WERI-Rb-1 (cell line): ENCODE measurements around the gene CYB5D1.

Source experiments
- DNase-seq: peaks from one replicate; pipeline ENCODE4 v3.0.0-alpha.2; 2020
- H3K27ac ChIP-seq: fragments of 250-450 bp; sonication (Bioruptor Pico); 2 replicates; pipeline ENCODE4 v1.5.1; 2020; ENCODE audit warnings: mild to moderate bottlenecking, moderate library complexity
- H3K27me3 ChIP-seq: fragments of 250-450 bp; sonication (Bioruptor Pico); 2 replicates; pipeline ENCODE4 v1.5.1; 2021; ENCODE audit warnings: mild to moderate bottlenecking, low read depth, moderate library complexity; ENCODE audit not compliant: insufficient read depth, severe bottlenecking
- H3K36me3 ChIP-seq: fragments of 250-450 bp; sonication (Bioruptor Pico); 2 replicates; pipeline ENCODE4 v1.5.1; 2020; ENCODE audit warnings: mild to moderate bottlenecking, moderate library complexity
- H3K4me3 ChIP-seq: 2 replicates; pipeline ENCODE4 v1.5.1; 2011; ENCODE audit warnings: low read depth, mild to moderate bottlenecking, control low read depth, low read length
- H3K9me3 ChIP-seq: fragments of 250-450 bp; sonication (Bioruptor Pico); 2 replicates; pipeline ENCODE4 v1.5.1; 2021; ENCODE audit warnings: mild to moderate bottlenecking, moderate library complexity; ENCODE audit not compliant: severe bottlenecking
- TF ChIP-seq, protein P1 (sequence below): IDR thresholded peaks from 2 replicates; pipeline ENCODE4 v1.5.1; 2011; ENCODE audit warnings: low read depth, mild to moderate bottlenecking, control low read depth, inconsistent platforms, low read length

The CYB5D1 gene

DNA sequence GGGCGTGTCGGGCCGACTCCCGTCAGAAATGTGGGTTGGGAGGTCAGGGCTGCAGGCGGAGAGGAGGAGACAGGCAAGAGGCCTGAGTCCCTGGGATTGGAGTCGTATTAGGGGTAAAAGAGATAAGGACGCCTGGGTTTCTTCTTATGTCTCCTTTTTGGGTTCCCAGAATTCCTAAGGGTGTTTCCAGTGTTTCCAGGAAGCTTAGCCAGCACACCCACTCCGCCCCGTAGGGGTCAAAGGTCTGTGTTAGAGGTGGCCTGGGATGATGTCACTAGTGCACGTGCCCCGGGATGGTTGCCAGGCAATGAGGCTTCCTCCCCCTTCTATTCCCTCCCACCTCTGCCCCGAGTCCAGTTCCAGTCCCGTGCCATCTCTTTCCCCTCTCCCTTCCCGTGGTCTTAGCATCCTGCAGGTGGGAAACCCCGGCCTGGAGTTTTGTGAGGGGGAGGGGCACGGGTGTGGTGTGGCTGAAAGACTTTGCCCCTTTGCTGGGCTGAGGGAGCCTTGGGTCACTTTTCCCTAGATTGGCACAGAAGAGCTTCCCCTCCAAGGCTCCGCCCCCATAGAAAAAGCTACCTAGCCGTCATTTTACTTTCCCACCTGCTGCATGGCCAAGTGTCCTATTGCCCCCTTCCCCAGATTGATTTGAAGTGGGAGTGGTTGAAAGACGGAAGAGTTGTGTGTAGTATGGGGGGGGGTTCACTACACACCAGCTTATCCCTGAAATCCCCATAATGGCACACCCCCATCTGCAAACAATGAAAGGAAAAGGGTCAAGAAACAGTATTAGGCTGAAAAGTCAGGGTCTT lies 21.0 kb upstream of the CYB5D1 start:
- peak overlapping the region; percentile 71 for H3K4me3 ChIP-seq
- no peaks in the 10 kb centered on the region for H3K27me3 ChIP-seq
- peak overlapping the region; percentile 96 for H3K27ac ChIP-seq
- no peaks in the 10 kb centered on the region for H3K9me3 ChIP-seq
- TF ChIP-seq, protein P1, sequence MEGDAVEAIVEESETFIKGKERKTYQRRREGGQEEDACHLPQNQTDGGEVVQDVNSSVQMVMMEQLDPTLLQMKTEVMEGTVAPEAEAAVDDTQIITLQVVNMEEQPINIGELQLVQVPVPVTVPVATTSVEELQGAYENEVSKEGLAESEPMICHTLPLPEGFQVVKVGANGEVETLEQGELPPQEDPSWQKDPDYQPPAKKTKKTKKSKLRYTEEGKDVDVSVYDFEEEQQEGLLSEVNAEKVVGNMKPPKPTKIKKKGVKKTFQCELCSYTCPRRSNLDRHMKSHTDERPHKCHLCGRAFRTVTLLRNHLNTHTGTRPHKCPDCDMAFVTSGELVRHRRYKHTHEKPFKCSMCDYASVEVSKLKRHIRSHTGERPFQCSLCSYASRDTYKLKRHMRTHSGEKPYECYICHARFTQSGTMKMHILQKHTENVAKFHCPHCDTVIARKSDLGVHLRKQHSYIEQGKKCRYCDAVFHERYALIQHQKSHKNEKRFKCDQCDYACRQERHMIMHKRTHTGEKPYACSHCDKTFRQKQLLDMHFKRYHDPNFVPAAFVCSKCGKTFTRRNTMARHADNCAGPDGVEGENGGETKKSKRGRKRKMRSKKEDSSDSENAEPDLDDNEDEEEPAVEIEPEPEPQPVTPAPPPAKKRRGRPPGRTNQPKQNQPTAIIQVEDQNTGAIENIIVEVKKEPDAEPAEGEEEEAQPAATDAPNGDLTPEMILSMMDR = no peak
- DNase-seq = peak; percentile 98
- H3K36me3 ChIP-seq = no peaks in the 10 kb centered on the region; the same call in 1 of the 2 replicates

DNA sequence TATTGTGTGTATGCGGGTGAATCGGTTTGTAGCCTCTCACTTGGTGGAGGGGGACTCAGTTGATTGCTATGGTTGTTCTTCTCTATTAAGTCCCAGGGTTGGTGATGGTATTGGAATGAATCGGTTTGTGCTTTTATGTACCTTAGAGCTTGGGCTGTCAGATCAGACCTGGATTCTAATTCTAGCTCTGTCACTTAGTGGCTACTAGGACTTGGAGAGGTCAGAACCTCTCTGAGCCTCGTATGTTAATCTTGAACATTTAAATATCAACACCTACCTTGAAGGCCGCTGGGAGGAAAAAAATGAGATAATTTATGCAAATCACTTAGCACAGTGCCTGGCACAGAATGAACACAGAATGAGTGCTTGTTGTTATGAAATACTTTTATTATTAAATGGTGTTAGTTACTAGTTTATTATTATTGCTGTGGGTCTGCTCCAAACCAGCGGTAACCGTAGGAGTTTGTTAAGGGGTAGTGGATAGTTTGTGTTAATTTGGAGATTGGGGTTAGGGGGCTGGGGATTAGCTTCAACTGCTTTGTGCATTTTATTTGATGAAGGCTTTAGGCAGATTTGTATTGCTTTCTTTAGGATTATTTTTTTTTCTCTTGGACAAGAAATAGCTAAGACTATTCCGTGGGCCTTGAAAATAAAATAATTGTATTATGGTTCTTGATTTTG lies 20.3 kb upstream of the CYB5D1 start:
- TF ChIP-seq, protein P1 = no peak
- H3K4me3 ChIP-seq = peak overlapping the region; percentile 71

DNA sequence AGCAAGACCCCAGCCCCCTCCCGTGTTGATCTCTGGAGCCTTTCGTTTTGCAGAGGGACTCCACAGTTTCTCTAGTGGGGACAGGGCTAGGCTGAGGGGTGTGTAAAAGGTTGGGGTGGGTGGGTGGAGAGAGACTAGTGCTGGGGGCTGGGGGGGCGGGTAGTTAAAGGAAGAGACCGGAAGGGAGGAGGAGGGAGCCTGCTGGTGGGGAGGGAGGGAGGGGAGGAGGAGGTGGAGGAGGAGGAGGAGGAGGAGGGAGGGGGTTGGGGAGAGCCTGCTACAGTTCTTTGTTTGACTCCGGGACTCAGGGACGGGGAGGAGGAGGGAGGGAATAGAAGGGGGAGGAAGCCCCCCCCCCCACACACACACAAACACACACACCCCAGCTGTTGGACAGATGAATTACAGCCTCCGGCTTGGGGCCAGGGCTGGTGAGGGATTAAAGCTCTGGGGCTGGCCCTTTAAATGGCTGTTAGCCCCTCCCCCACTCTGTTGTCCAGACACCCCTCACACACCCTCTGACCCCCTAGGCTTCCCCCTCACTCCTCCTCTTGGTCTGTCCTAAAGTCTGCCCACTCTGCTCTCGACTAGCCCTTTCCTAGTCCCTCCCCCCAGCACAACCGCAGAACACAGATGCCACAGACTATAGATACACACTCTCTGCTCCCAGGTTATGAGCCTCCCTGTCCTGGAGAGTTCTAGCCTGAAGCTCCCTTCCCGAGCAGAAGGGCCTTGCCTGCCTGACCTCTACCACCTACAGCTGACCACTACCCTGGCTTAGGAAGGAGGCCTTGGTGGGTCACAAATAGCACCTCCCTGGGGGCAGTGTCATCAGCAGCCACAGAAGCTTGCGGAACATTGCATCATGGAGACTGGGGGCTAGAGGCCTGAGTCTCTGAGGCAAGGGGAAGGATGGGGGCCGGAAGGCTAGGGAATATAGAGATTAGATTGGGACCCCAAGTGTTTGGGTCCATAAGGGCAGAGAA lies 19.4 kb upstream of the CYB5D1 start:
- H3K27me3 ChIP-seq = no peaks in the 10 kb centered on the region
- peak overlapping the region; percentile 71 for H3K4me3 ChIP-seq
- TF ChIP-seq, protein P1 = no peak
- peak overlapping the region; percentile 89 for H3K27ac ChIP-seq
- H3K9me3 ChIP-seq = no peaks in the 10 kb centered on the region
- DNase-seq = peak; percentile 74
- no peaks in the 10 kb centered on the region; the same call in 1 of the 2 replicates for H3K36me3 ChIP-seq

More for the DNA sequence above, 20.3 kb upstream of the CYB5D1 start:
- H3K27me3 ChIP-seq = no peaks in the 10 kb centered on the region
- peak overlapping the region; percentile 17 for H3K27ac ChIP-seq
- no peaks in the 10 kb centered on the region for H3K9me3 ChIP-seq
- no peaks in the 10 kb centered on the region; the same call in 1 of the 2 replicates for H3K36me3 ChIP-seq
- DNase-seq = no peak

DNA sequence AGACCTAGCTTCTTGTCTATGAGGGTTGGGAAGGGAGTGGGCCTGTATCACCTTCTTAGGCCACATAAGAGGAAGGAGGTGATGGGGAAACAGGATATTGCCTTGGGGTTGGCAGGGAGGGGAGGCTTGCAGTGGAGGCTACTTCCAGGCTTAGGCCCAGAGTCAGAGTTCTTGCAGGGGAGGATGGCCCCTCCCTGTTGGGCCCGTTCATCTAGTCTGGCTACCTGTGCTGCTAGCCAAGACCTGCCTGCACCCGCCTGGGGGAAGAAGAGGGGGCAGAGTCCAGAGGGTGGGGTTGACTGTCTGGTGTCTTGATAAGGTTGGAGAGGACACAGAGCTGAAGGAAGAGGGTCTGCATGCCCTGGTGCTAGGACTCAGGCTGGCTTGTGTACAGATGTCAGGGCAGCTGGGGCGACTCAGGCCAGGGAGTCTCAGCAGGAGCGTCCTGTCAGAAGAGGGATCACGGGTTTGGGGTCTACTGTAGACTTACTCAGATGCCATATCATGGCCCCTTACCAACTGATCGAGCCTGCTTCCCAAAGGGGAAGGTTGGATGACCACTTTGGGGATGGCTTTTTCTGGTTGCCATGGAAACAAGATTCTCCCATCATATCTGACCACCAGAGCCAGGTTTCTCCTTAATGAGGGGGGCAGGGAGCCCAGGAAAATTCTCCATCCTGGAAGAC lies 18.5 kb upstream of the CYB5D1 start:
- peak overlapping the region; percentile 89 for H3K27ac ChIP-seq
- H3K9me3 ChIP-seq = no peaks in the 10 kb centered on the region
- H3K27me3 ChIP-seq = no peaks in the 10 kb centered on the region
- H3K4me3 ChIP-seq = no peak overlapping the region
- TF ChIP-seq, protein P1 = no peak
- no peaks in the 10 kb centered on the region; the same call in 1 of the 2 replicates for H3K36me3 ChIP-seq
- no peak for DNase-seq

DNA sequence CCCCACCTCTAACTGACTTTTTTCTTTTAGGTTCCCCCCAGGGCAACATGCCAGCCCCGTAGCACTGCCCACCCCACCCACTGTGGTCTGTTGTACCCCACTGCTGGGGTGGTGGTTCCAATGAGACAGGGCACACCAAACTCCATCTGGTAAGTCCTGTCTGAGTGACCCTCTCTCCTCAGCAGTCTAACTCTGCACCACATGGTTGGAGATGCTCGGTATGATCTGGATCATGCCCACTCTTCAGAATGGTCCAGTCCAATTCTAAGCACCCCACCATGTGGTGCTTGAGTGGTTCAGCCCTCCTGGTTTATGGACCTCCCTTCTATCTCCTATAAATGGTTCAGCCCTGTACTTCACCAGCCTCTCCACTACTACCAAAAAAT lies 17.9 kb upstream of the CYB5D1 start:
- no peaks in the 10 kb centered on the region for H3K27me3 ChIP-seq
- no peaks in the 10 kb centered on the region for H3K9me3 ChIP-seq
- DNase-seq = no peak
- H3K4me3 ChIP-seq = no peak overlapping the region
- H3K36me3 ChIP-seq = no peaks in the 10 kb centered on the region; the same call in 1 of the 2 replicates
- peak overlapping the region; percentile 89 for H3K27ac ChIP-seq
- TF ChIP-seq, protein P1 = no peak
